ENCODE measurements around the gene CCNK. TPM values are rescaled to one million over a fixed set of nuclear protein-coding genes. Genes with fewer than 3 reads are reported as not detected.

Gene CCNK
- total RNA-seq, 1 experiment from 2014 or later: 19.8 TPM

- no peak for DNase-seq (ENCODE audit: low read depth)
Measured at GRCh38 chr14:99551034-99551922, 70.1 kb downstream of the CCNK start.

- DNase-seq (ENCODE audit: low read depth): no peak
Measured at GRCh38 chr14:99552021-99552553, 70.9 kb downstream of the CCNK start.

DNA sequence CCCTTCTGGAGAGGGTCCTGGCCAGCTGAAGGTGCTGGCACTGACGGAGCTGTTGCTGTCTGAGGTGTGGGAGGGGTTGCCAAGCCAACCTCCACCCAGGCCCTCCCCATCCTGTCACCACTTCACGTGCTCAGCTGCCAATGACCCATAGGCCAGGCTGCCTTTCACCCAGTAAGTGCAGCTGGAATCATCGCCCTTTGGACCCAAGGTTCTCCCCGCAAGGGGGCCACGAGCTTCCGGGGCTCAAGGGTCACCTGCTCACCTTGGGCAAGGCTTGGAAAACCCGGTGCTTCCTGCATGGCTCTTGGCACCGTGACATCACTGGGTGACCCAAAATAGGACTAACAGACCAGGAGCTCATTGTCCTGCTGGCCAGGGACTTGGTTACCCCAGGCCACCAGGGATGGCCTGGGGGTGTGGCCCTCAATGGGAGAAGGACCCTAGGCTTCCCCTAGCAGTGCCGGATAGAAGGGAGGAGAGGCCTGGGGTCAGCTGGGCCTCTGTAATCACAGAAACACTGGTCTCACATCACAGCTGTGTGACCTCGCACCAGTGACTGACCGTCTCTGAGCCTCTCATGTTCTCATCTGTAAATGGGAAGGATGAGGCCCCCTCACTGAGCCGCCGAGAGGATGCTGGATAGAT is 71.5 kb downstream of the CCNK start:
- DNase-seq (ENCODE audit: low read depth): no peak

DNA sequence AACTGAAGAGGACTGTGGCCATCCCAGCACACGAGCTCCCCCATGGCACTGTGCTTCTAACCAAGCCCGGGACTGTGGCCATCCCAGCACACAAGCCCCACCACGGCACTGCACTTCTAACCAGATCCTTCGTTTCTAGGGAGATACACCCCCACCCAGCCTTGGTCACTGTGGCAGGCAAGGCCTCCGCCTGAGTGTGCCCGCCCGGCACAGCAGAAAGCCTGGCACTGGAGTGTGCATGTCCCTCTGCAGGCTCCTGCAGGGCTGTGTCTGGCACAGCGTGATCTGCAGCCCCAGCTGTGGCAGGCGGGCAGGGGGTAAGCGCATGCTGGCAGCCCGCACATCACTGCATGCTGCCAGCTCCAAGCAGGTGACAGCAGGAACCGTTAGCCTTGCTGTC is 73.0 kb downstream of the CCNK start:
- DNase-seq (ENCODE audit: low read depth): no peak

- no peak for DNase-seq (ENCODE audit: low read depth)
Measured at GRCh38 chr14:99554757-99555531, 73.7 kb downstream of the CCNK start.

DNA sequence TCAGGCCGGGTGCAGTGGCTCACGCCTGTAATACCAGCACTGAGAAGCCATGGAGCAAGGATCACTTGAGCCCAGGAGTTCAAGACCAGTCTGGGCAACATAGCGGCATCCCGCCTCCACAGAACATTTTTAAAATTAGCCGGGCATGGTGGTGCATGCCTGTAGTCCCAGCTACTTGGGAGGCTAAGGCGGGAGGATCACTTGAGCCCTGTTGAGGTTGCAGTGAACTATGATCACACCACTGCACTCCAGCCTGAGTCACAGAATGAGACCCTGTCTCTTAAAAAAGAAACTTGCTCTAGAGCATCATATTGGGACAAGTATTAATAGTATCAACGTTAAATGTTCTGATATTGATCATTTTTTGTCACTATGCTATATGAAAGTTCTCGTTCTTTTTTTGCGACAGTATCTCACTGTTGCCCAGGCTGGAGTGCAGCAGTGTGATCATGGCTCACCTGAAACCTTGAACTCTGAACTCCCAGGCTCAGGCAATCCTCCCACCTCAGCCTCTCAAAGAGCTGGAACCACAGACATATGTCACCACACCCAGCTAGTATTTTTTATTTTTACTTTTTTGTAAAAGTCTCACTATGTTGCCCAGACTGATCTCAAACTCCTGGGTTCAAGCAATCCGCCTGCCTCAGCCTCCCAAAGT is 75.1 kb downstream of the CCNK start:
- no peak for DNase-seq (ENCODE audit: low read depth)

DNA sequence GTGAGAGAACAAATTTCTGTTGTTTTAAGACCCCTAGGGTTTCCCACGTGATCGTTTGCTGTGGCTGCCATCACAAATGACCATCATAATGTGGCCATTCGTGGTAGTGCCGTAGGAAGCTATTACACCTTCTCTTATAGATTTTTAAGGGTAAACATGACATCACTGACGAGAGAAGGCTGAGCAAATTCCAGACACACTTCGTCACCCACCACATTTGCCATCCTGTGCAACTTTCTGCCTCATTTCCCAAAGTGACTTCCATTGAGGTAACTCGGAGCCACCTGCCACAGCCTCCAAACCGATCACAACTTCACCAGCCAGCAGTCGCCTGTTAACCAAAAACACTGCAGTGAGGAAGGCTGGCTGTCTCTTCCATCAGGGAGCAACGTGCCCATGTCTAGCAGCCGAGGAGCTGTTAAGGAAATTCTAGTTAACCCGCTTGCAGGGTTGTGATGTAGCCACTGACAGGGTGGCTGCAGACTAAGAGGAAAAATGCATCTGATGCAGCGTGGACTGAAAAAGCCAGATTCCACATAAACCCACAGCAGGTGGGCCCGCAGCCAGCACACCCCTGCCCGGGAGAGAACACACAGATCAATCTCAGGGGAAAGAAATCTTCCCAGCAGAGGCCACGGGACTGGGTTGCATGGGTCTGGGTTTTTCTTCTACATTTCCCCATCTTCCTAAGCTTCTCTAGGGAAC is 78.2 kb downstream of the CCNK start:
- DNase-seq (ENCODE audit: low read depth): no peak

- DNase-seq (ENCODE audit: low read depth): no peak
Measured at GRCh38 chr14:99560403-99560802, 79.2 kb downstream of the CCNK start.

DNA sequence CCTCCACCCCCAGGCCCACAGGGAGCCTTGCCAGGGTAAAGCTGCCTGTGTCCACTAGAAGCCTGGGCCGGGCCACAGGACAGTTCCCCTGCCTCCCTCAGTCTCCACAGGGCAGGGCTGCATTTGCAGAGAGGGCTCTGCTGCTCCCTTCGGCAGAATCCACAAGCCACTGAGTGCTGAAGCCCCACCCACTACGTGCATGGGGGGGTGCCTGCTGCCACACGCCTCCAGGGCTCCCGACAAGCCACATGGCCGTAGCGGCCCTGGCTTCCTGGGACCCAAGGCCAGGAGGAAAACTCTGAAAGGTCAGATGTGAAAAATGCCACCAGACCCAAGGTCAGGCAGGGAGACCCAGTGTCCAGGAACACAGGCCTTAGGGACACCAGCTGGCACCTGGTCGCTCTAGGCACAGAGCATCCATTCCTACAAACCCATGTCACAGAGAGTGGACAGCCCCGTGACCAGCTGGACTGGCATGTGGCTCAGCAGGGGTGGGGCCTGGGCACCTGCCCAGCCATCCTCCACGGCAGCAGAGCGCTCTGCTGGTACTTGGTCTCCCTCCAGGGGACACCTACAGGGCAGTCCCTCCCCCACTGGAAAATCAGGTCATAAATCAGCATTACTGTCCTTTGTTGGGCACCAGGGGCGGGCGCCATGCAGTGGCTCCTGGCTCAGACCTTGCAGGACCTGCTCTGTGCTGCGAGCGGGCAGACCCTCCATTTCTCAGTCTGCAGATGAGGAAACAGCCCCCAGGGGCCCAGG is 79.9 kb downstream of the CCNK start:
- no peak for DNase-seq (ENCODE audit: low read depth)

- DNase-seq (ENCODE audit: low read depth): no peak
Measured at GRCh38 chr14:99561864-99562263, 80.7 kb downstream of the CCNK start.

Other genes with a start within 250 kb of the CCNK start
- gene BCL11B, start 209.2 kb upstream of the CCNK start, total RNA-seq (2014; rRNA removed): not detected in 2 replicates
- 48.5 and 50.3 TPM in 2 replicates for gene SETD3, start 550 bp upstream of the CCNK start, total RNA-seq (2014; rRNA removed)
- 1.9 and 2.4 TPM in 2 replicates for gene CCDC85C, start 122.8 kb downstream of the CCNK start, total RNA-seq (2014; rRNA removed)
- gene HHIPL1, start 163.7 kb downstream of the CCNK start, total RNA-seq (2014; rRNA removed): 0.45 and 0.92 TPM in 2 replicates
- gene CYP46A1, start 202.9 kb downstream of the CCNK start, total RNA-seq (2014; rRNA removed): 0.38 and 0.40 TPM in 2 replicates